Heart left ventricle (tissue), 16 donors: ENCODE results near the gene ALG8. TPM values are rescaled to one million over a fixed set of nuclear protein-coding genes. Genes with fewer than 3 reads are reported as not detected.

Experiments used
- ATAC-seq, 4 donors: fragments of 200-7000 bp; cut with Tn5 transposase; one replicate each; pipeline ENCODE4 v1.9.1; 2020 to 2022; ENCODE audit warnings: moderate library complexity in 4 of 4, mild to moderate bottlenecking in 3 of 4, moderate number of reproducible peaks in 1 of 4
- DNase-seq, 5 donors: peaks; one replicate each; pipeline ENCODE4 v3.0.0-alpha.2; 2020
- H3K27ac ChIP-seq, 12 donors: fragments of 200-600 bp; sonication (generic) in 4 of 12; one replicate each; pipeline versions ENCODE4 v1.5.0 to v1.8.0; 2016 to 2022; ENCODE audit warnings: mild to moderate bottlenecking in 2 of 12
- H3K27me3 ChIP-seq, 9 donors: fragments of 200-600 bp; sonication (generic) in 2 of 9; one replicate each; pipeline versions ENCODE4 v1.5.1 to v1.8.0; 2016 to 2022; ENCODE audit warnings: mild to moderate bottlenecking in 3 of 9
- H3K36me3 ChIP-seq, 9 donors: fragments of 200-600 bp; sonication (generic) in 2 of 9; one replicate each; pipeline versions ENCODE4 v1.5.0 to v1.8.0; 2018 to 2022; ENCODE audit warnings: mild to moderate bottlenecking in 2 of 9
- H3K4me1 ChIP-seq, 12 donors: fragments of 200-600 bp; sonication (generic) in 4 of 12; one replicate each; pipeline versions ENCODE4 v1.5.0 to v1.8.0; 2016 to 2022; ENCODE audit warnings: mild to moderate bottlenecking in 3 of 12
- H3K4me3 ChIP-seq, 12 donors: fragments of 200-600 bp; sonication (generic) in 4 of 12; one replicate each; pipeline versions ENCODE4 v1.5.0 to v1.8.0; 2017 to 2022; ENCODE audit warnings: mild to moderate bottlenecking in 9 of 12, moderate library complexity in 4 of 12
- H3K9me3 ChIP-seq, 12 donors: fragments of 200-600 bp; sonication (generic) in 4 of 12; one replicate each; pipeline versions ENCODE4 v1.5.0 to v1.8.0; 2016 to 2022; ENCODE audit warnings: mild to moderate bottlenecking in 1 of 12
- CTCF ChIP-seq, 12 donors: fragments of 200-600 bp; sonication (generic) in 4 of 12; IDR thresholded peaks; one replicate each; pipeline versions ENCODE4 v1.5.0 to v1.8.0; 2018 to 2022; ENCODE audit warnings: antibody characterized with exemption in 12 of 12, mild to moderate bottlenecking in 5 of 12
- POLR2A ChIP-seq, 2 donors: fragments of 450-650 bp; IDR thresholded peaks; one replicate each; pipeline ENCODE4 v1.6.1; 2017; ENCODE audit warnings: antibody characterized with exemption in 2 of 2, mild to moderate bottlenecking in 2 of 2, moderate library complexity in 2 of 2
- WGBS, 4 donors: extraction: QIAGEN DNeasy Blood & Tissue Kit in 2 of 4; methylation state at CpG; one replicate each; pipeline versions ENCODE4 v1.1.5 to v1.1.7; 2013 to 2018; 5-methylcytosine and 5-hydroxymethylcytosine counted together
- intact Hi-C, 10 donors: fragments of 100-400 bp; cut with DNase I; formaldehyde crosslinking; loops; one replicate each; pipeline versions ENCODE4 v1.11.1 to v1.14.2; 2022
- polyA plus RNA-seq, 2 donors: library from polyadenylated mRNA; stranded (reverse); fragments of 200-250 nt; gene quantifications; one replicate each; pipeline ENCODE4 v1.2.3, GENCODE V29; 2013
- total RNA-seq, 9 donors: library from RNA; depleted of rRNA in 2 of 9; stranded (reverse); fragments of >200 nt in 2 of 9; fragmentation: NEBNext Ultra II Directional in 3 of 9; extraction: Animal tissue kit (Norgen Biotek cat#: 25700) in 3 of 9; gene quantifications; one replicate each; pipeline versions ENCODE4 v1.1.0 to v1.2.4, GENCODE V29; 2016 to 2023
- donor health status: ischemic (EF 13 %, LVEDD 7.1; RV severe dilation, severe dysfunction).
- donor health status: healthy with polysubstance abuse.
- donor health status: DM: no; HTN: yes; CAD: no.
- donor health status: DM: no; HTN: no; CAD: no.
- donor health status: ischemic (EF 25% LVEDD 6.9; RV normal size, moderate dysfunction).
- donor health status: ischemic (EF 25% LVEDD 5.7; RV mildly dilated, moderate dysfunction).
- donor health status: healthy.
- donor health status: DM: yes; HTN: yes; CAD: no.
- donor health status: ischemic (EF 35%, LVEDD 5.7; RV mildly dilated, moderate dysfunction).
- donor health status: nonischemic (EF 11% LVEDD 7.7; RV severe dilation, severe dysfunction).
- donor health status: DM: yes; HTN: yes; CAD: no.
- donor health status: PGD.
- donor health status: ischemic (EF 29% LVEDD 5.4; RV normal size, mild dysfunction).
- donor health status: nonischemic (EF 23%, LVEDD 6.1; RV moderate dilation, normal function).

ALG8 gene
- total and polyA plus RNA-seq, 11 donors = 14.1 to 39.5 (median 19.0) TPM

GRCh38 chr11:78151804-78152203, 12.4 kb upstream of the ALG8 start:
- DNase-seq (no peak), ATAC-seq (no peak)
- Histone ChIP-seq H3K9me3 (no peaks in the 10 kb centered on the region), H3K36me3 (no peaks in the 10 kb centered on the region), H3K27me3 (no peaks in the 10 kb centered on the region), H3K4me1 (peaks cover 0 to 11% (median 0%) of the 10 kb centered on the region in 12 donors), H3K4me3 (no peak overlapping the region), H3K27ac (no peak overlapping the region)
- TF ChIP-seq CTCF (IDR thresholded peaks at IDR 0.05) (no peak), POLR2A (IDR thresholded peaks at IDR 0.05) (no peak)
- intact Hi-C loops = loop anchor here in 3 of 10 donors (5.0 to 10.0 kb wide), 3 partner anchors 270 to 413 kb away; no protein-coding TSS in a partner anchor

- peaks cover 0 to 11% (median 0%) of the 10 kb centered on the region in 12 donors for H3K4me1 ChIP-seq
- H3K36me3 ChIP-seq = no peaks in the 10 kb centered on the region
- H3K4me3 ChIP-seq = no peak overlapping the region
- intact Hi-C loops = loop anchor here in 3 of 10 donors (5.0 to 10.0 kb wide), 3 partner anchors 272 to 414 kb away; no protein-coding TSS in a partner anchor
- no peak overlapping the region for H3K27ac ChIP-seq
- ATAC-seq (no peak), DNase-seq (no peak)
- no peak for TF ChIP-seq CTCF (IDR thresholded peaks at IDR 0.05)
- TF ChIP-seq POLR2A (IDR thresholded peaks at IDR 0.05) = no peak
- no peaks in the 10 kb centered on the region for H3K27me3 ChIP-seq
- H3K9me3 ChIP-seq = no peaks in the 10 kb centered on the region
Measured at GRCh38 chr11:78150754-78151153, 11.3 kb upstream of the ALG8 start.

GRCh38 chr11:78150346-78150745, 10.9 kb upstream of the ALG8 start:
- intact Hi-C loops = loop anchor here in 3 of 10 donors (5.0 to 10.0 kb wide), 3 partner anchors 272 to 414 kb away; no protein-coding TSS in a partner anchor
- TF ChIP-seq CTCF (IDR thresholded peaks at IDR 0.05) = no peak
- TF ChIP-seq POLR2A (IDR thresholded peaks at IDR 0.05) = no peak
- no peak for ATAC-seq
- no peaks in the 10 kb centered on the region for H3K36me3 ChIP-seq
- no peak for DNase-seq
- peaks cover 0 to 11% (median 0%) of the 10 kb centered on the region in 12 donors for H3K4me1 ChIP-seq
- H3K4me3 ChIP-seq = no peak overlapping the region
- no peak overlapping the region for H3K27ac ChIP-seq
- 82 to 98% (median 97%) methylated on average over 4 of the region's 4 CpGs for WGBS, 4 donors
- no peaks in the 10 kb centered on the region for H3K9me3 ChIP-seq
- no peaks in the 10 kb centered on the region for H3K27me3 ChIP-seq

- no peaks in the 10 kb centered on the region for H3K36me3 ChIP-seq
- H3K27me3 ChIP-seq = no peaks in the 10 kb centered on the region
- H3K27ac ChIP-seq = no peak overlapping the region
- 5 to 16% (median 6%) methylated on average over 1 of the region's 1 CpG for WGBS, 4 donors
- peak; percentile 56 to 84 (median 78) for ATAC-seq
- intact Hi-C loops = loop anchor here (2.0 to 10.0 kb wide), 6 partner anchors 265 to 415 kb away; partner anchors contain the start of gene GAB2 (in 1 of the 10)
- DNase-seq = no peak
- H3K9me3 ChIP-seq = no peaks in the 10 kb centered on the region
- TF ChIP-seq CTCF (IDR thresholded peaks at IDR 0.05) = peak in 11 of 12 donors; percentile 11 to 66 (median 36)
- TF ChIP-seq POLR2A (IDR thresholded peaks at IDR 0.05) = no peak
- H3K4me1 ChIP-seq = peaks cover 0 to 11% (median 0%) of the 10 kb centered on the region in 12 donors
- H3K4me3 ChIP-seq = no peak overlapping the region
Measured at GRCh38 chr11:78149646-78150045, 10.2 kb upstream of the ALG8 start.
